Fibroblast of mammary gland (primary cell): ENCODE measurements around the gene RAPGEF4.

Experiments used
- DNase-seq: peaks from one replicate; pipeline ENCODE4 v3.0.0-alpha.2; 2010; ENCODE audit warnings: low read depth
- H3K4me3 ChIP-seq: 2 replicates; pipeline ENCODE4 v1.5.1; 2011; ENCODE audit warnings: low read depth, mild to moderate bottlenecking, low read length, moderate library complexity; ENCODE audit not compliant: control insufficient read depth
- CTCF ChIP-seq: conservative IDR thresholded peaks from 2 replicates; pipeline ENCODE4 v1.5.1; 2011; ENCODE audit warnings: low read depth, low read length, inconsistent platforms; ENCODE audit not compliant: control insufficient read depth, insufficient read depth

The RAPGEF4 gene

GRCh38 chr2:172924097-172924660 is 188.5 kb downstream of the RAPGEF4 start:
- no peak for TF ChIP-seq CTCF
- H3K4me3 ChIP-seq = no peak overlapping the region
- DNase-seq = no peak

- TF ChIP-seq CTCF = no peak
These were observed 190.0 kb downstream of the RAPGEF4 start for GRCh38 chr2:172925600-172925999.

DNA sequence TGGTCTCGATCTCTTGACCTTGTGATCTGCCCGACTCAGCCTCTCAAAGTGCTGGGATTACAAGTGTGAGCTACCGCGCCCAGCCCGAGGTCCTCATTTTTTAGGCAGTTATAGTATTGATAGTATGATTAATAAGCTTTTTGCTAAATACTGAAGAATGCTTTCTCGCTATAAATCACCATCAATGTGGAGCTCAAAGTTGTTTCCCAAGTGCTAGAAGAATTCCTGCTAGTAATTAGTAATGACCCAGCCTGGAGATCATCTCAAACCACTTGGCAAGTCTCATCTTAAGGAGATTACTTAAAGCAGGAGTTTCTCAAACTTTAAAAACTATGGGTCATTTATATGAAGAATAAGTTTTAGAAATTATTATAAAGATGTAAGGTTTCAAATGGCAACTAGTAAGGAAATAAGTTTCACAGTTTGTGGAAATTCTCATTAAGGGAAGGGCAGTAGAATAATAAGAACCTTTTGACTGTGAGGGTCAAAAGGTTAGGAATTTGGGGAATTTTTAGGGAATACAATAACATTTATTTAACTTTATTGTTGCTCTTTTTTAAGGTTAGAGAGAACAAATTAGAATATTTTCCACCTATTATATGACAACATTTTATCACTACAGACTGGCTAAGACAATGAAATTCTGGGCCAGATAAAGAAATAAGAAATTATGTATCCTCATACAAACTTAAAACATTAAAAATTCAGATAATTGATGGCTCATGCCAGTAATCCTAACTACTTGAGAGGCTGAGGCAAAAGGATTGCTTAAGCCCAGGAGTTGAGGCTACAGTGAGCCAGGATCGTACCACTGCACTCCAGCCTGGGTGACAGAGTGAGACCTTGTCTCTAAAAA is 191.4 kb downstream of the RAPGEF4 start:
- DNase-seq = peak; percentile 12
- H3K4me3 ChIP-seq = no peak overlapping the region
- TF ChIP-seq CTCF = no peak

More at GRCh38 chr2:172925600-172925999, 190.0 kb downstream of the RAPGEF4 start:
- no peak for DNase-seq
- H3K4me3 ChIP-seq = no peak overlapping the region

GRCh38 chr2:172927641-172928357 is 192.2 kb downstream of the RAPGEF4 start:
- no peak for TF ChIP-seq CTCF
- H3K4me3 ChIP-seq = no peak overlapping the region
- peak; percentile 84 for DNase-seq

DNA sequence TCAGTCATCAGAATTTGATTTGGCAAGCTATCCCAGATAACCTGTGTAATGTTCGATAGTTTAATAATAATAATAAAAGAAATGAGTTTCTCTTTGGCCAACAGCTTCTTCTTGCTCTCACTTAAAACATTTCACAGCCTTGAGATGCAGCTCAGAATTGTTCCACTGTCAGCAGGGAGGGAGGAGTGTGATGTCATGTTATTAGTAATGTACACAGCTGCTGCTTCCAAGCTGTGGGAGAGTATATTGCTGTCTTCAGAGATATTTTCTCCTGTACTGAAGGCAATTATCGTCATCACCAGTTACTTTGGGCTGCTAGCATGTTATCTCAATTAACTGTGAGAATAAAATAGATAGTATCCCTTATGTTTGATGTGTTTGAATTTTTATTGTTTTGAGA is 193.1 kb downstream of the RAPGEF4 start:
- no peak for TF ChIP-seq CTCF
- no peak overlapping the region for H3K4me3 ChIP-seq
- peak; percentile 87 for DNase-seq

DNA sequence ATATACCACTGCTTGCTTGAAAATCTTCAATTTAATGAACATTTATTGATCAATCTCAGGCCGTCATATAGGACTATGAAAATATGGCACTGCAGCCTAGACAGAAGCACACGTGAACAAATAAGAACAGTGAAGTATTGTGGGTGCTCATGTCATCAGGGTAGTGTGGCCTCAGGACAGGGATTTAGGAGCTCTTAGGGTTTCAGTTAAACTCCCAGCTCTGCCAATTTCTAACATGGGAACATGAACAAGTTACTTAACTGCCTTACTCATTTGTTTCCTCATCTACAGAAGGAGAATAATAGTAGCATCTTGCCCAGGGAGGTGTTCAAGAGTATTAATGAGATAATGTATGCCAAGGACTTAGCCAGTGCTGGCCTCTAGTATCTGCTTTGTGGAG is 194.0 kb downstream of the RAPGEF4 start:
- TF ChIP-seq CTCF = no peak
- DNase-seq = peak; percentile 40
- no peak overlapping the region for H3K4me3 ChIP-seq
